Measurements from ENCODE around the gene TAX1BP3. TPM values are rescaled to one million over a fixed set of nuclear protein-coding genes. Genes with fewer than 3 reads are reported as not detected.

TAX1BP3 gene
- total RNA-seq (2022; extraction: Qiagen RNA extraction) = 285 to 336 TPM (median 323 TPM) in 5 replicates

GRCh38 chr17:3668279-3669084, at the start of gene TAX1BP3, which contains the start of gene EMC6:
TSS of gene TAX1BP3 (minus strand) at chr17:3668578. CDS start at chr17:3668526, 52 bp downstream.
TSS of gene EMC6 (plus strand) at chr17:3668812. CDS start at chr17:3669147, 335 bp downstream.

DNA sequence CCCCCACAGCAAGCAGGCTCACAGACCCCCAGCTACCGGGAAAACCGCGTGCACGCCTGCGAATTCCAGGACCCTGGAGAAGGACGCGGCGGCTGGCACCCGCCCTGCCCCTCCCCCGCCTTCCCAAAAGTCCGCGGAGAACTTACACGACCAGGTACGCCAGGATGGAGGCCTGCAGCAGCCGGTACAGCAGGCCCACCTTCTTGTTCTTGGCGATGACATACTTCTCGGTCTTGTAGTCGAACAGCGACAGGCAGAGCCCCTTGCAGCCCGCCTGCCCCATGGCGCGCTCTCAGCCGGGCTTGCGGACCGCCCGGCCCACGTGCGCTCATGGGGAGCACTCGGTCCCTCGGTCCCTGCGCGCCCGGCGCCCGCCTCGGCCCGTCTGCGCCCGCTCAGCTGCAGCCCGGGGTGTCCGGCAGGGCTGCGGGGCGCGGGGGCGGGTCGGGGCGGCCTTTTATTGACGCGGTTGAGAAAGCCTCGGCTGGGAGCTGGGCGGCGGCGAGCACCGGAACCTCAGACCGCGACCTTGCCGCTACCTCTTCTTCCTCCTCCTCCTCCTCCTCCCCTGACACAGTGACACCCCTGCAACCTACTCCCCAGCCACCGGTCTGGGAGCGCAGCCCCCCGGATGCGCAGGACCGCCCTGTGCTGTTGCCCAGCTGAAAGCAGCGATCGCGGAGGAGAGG, 27.5 kb upstream of the TAX1BP3 start, which contains the start of gene P2RX5:
Gene P2RX5, minus strand, starts transcription at position 433 of the 689 bp plus-strand sequence. Its CDS starts 150 bp downstream, at position 283.

GRCh38 chr17:3636154-3636907, 32.0 kb downstream of the TAX1BP3 start, which contains the start of the genes CTNS and SHPK:
TSS of gene CTNS (plus strand) at chr17:3636760. CDS start at chr17:3640207, 3,447 bp downstream.
TSS of gene SHPK (minus strand) at chr17:3636250. CDS start at chr17:3636219, 31 bp downstream.

Other genes with a start within 250 kb of the TAX1BP3 start
- not detected in 5 replicates for gene OR1E2, start 234.7 kb downstream of the TAX1BP3 start, total RNA-seq (2022; extraction: Qiagen RNA extraction)
- gene SPATA22, start 196.8 kb downstream of the TAX1BP3 start, total RNA-seq (2022; extraction: Qiagen RNA extraction) = not detected in 5 replicates
- not detected in 5 replicates for gene ASPA, start 192.6 kb downstream of the TAX1BP3 start, total RNA-seq (2022; extraction: Qiagen RNA extraction)
- 0.19 to 0.38 TPM (median 0.32 TPM) in 5 replicates for gene TRPV3, start 110.8 kb downstream of the TAX1BP3 start, total RNA-seq (2022; extraction: Qiagen RNA extraction)
- gene TRPV1, start 59.2 kb downstream of the TAX1BP3 start, total RNA-seq (2022; extraction: Qiagen RNA extraction) = 2.1 to 5.5 TPM (median 3.9 TPM) in 5 replicates
- 11.0 to 17.3 TPM (median 16.0 TPM) in 5 replicates for gene SHPK, start 32.3 kb downstream of the TAX1BP3 start, total RNA-seq (2022; extraction: Qiagen RNA extraction)
- 11.4 to 15.0 TPM (median 13.7 TPM) in 5 replicates for gene CTNS, start 31.8 kb downstream of the TAX1BP3 start, total RNA-seq (2022; extraction: Qiagen RNA extraction)
- 112 to 157 TPM (median 148 TPM) in 5 replicates for gene EMC6, start 234 bp upstream of the TAX1BP3 start, total RNA-seq (2022; extraction: Qiagen RNA extraction)
- gene P2RX5, start 27.6 kb upstream of the TAX1BP3 start, total RNA-seq (2022; extraction: Qiagen RNA extraction) = 16.9 to 25.6 TPM (median 24.9 TPM) in 5 replicates
- 14.2 to 15.6 TPM (median 15.2 TPM) in 5 replicates for gene HASPIN, start 55.3 kb upstream of the TAX1BP3 start, total RNA-seq (2022; extraction: Qiagen RNA extraction)
- gene ITGAE, start 132.6 kb upstream of the TAX1BP3 start, total RNA-seq (2022; extraction: Qiagen RNA extraction) = 70.0 to 94.6 TPM (median 73.3 TPM) in 5 replicates
- gene NCBP3, start 177.7 kb upstream of the TAX1BP3 start, total RNA-seq (2022; extraction: Qiagen RNA extraction) = 27.0 to 33.1 TPM (median 32.2 TPM) in 5 replicates
- gene CAMKK1, start 224.5 kb upstream of the TAX1BP3 start, total RNA-seq (2022; extraction: Qiagen RNA extraction) = 25.6 to 28.8 TPM (median 28.2 TPM) in 5 replicates
- 0.02 to 0.04 TPM in 2 of 5 replicates, not detected in the others for gene P2RX1, start 247.9 kb upstream of the TAX1BP3 start, total RNA-seq (2022; extraction: Qiagen RNA extraction)

Measured in A549 treated with dexamethasone at 1 μM for 4 hours (cell line).